Keratinocyte (primary cell): ENCODE data around the gene ZSWIM3. TPM values are rescaled to one million over a fixed set of nuclear protein-coding genes. Genes with fewer than 3 reads are reported as not detected.

Experiments
- DNase-seq: peaks from one replicate; pipeline ENCODE4 v3.0.0-alpha.2; 2011; ENCODE audit warnings: low read depth, missing footprints, low spot score
- FAIRE-seq: peaks from 2 replicates; lab custom pipeline; 2011; peaks lifted over from hg19 to GRCh38; lab: Jason Lieb, UNC
- H2AFZ ChIP-seq: 2 replicates; pipeline ENCODE4 v1.6.0; 2012; ENCODE audit warnings: low read length, control low read depth, inconsistent platforms; ENCODE audit not compliant: control insufficient read depth
- H3K27ac ChIP-seq: 2 replicates; pipeline ENCODE4 v1.5.1; 2011; ENCODE audit warnings: low read length; ENCODE audit not compliant: control insufficient read depth, insufficient read depth
- H3K27me3 ChIP-seq: 3 replicates; pipeline ENCODE4 v1.6.0; 2011; ENCODE audit warnings: low read length; ENCODE audit not compliant: control insufficient read depth, insufficient read depth; ENCODE audit errors: extremely low read depth
- H3K36me3 ChIP-seq, 2 experiments: 2 replicates in 1 of 2; 3 replicates in 1 of 2; pipeline ENCODE4 v1.5.1; 2011; ENCODE audit warnings: low read length in 2 of 2, mild to moderate bottlenecking in 1 of 2; ENCODE audit not compliant: control insufficient read depth in 2 of 2, insufficient read depth in 2 of 2; ENCODE audit errors: extremely low read depth in 1 of 2
- H3K4me1 ChIP-seq: 3 replicates; pipeline ENCODE4 v1.5.1; 2011; ENCODE audit warnings: low read length; ENCODE audit not compliant: control insufficient read depth, insufficient read depth; ENCODE audit errors: extremely low read depth
- H3K4me2 ChIP-seq: 3 replicates; pipeline ENCODE4 v1.6.0; 2011; ENCODE audit warnings: low read depth, low read length; ENCODE audit not compliant: control insufficient read depth, insufficient read depth; ENCODE audit errors: extremely low read depth
- H3K4me3 ChIP-seq, 3 experiments: fragments of 200-600 bp in 1 of 3; sonication (generic) in 1 of 3; 2 replicates in 2 of 3; 3 replicates in 1 of 3; pipeline ENCODE4 v1.5.1; 2011 to 2016; ENCODE audit warnings: low read length in 3 of 3, mild to moderate bottlenecking in 3 of 3, control low read depth in 2 of 3, inconsistent platforms in 1 of 3, low read depth in 1 of 3, mixed read lengths in 1 of 3, mixed run types in 1 of 3, moderate library complexity in 1 of 3; ENCODE audit not compliant: control insufficient read depth in 2 of 3, insufficient read depth in 2 of 3; ENCODE audit errors: extremely low read depth in 1 of 3
- H3K79me2 ChIP-seq: 2 replicates; pipeline ENCODE4 v1.6.0; 2012; ENCODE audit warnings: low read length; ENCODE audit not compliant: control insufficient read depth, insufficient read depth
- H3K9ac ChIP-seq: 3 replicates; pipeline ENCODE4 v1.6.0; 2011; ENCODE audit warnings: low read length; ENCODE audit not compliant: control insufficient read depth, insufficient read depth; ENCODE audit errors: extremely low read depth
- H3K9me1 ChIP-seq: 3 replicates; pipeline ENCODE4 v1.6.0; 2011; ENCODE audit warnings: low read length; ENCODE audit not compliant: control insufficient read depth, insufficient read depth; ENCODE audit errors: extremely low read depth
- H3K9me3 ChIP-seq: 2 replicates; pipeline ENCODE4 v1.5.1; 2012; ENCODE audit warnings: low read depth, low read length; ENCODE audit not compliant: control insufficient read depth
- H4K20me1 ChIP-seq: 3 replicates; pipeline ENCODE4 v1.6.0; 2011; ENCODE audit warnings: low read length; ENCODE audit not compliant: control insufficient read depth, insufficient read depth; ENCODE audit errors: extremely low read depth
- EZH2 ChIP-seq: IDR thresholded peaks from one replicate; pipeline ENCODE4 v1.6.1; 2012; ENCODE audit warnings: inconsistent platforms, mild to moderate bottlenecking, low read length, moderate library complexity
- dilution Hi-C: fragments of 300-500 bp; cut with MboI; formaldehyde crosslinking; loops from one replicate; pipeline ENCODE4 v1.7.0; 2020; ENCODE audit warnings: low sequenced_read_pairs; ENCODE audit not compliant: extremely low pct_ligation_motif_present
- polyA plus RNA-seq, 5 experiments: library from polyadenylated mRNA; depleted of rRNA in 3 of 5; stranded (reverse) in 3 of 5; stranded (forward) in 1 of 5; unstranded in 1 of 5; fragments of >200 nt; gene quantifications; 1 replicate in 1 of 5; 2 replicates in 3 of 5; 3 replicates in 1 of 5; pipeline versions ENCODE4 v1.2.1 to v1.2.3, GENCODE V29; 2011 to 2012; ENCODE audit warnings: missing spikeins in 2 of 5, low read depth in 1 of 5, low replicate concordance in 1 of 5
- TF ChIP-seq, protein P1 (sequence below), 3 experiments: IDR thresholded peaks in 1 of 3; conservative IDR thresholded peaks in 1 of 3; optimal IDR thresholded peaks in 1 of 3; 2 replicates in 2 of 3; 3 replicates in 1 of 3; pipeline versions ENCODE3 to v1.5.1; 2011; ENCODE audit warnings: low read length in 3 of 3, mild to moderate bottlenecking in 3 of 3, moderate library complexity in 2 of 3, control low read depth in 1 of 3, inconsistent platforms in 1 of 3; ENCODE audit not compliant: insufficient read depth in 2 of 3; ENCODE audit errors: extremely low read depth in 1 of 3

ZSWIM3 gene
- polyA plus RNA-seq, 1 donor (not counting 4 experiments of a cell fraction or from before 2014, with no cell fraction given), result 2.0 TPM

DNA sequence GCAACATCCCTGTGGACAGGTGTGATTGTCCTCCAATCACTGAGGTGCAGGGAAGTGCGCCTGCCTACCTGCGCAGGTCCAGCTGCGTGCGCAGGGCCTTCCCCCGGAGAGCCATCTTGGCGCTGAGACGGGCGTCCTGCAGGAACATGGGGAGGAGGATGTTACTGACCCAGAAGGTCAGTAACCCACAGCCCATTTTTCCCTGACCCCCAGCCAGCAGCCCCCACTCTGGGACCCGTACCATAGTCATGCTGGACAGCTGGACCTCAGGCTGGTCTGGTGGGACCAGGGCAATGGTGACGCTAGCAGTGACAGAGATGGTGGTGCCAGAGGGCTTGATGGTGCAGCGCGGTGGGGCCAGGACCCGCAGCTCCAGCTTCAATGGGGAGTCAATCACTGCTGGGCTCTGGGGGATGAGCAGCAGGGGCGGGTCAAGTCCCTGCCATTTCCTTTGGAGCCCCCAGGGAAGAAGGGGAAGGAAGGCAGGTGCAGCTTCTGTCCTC is 44.8 kb downstream of the ZSWIM3 start:
- Histone ChIP-seq H3K9ac (no peak overlapping the region), H2AFZ (no peak overlapping the region), H3K27me3 (no peaks in the 10 kb centered on the region), H3K27ac (no peak overlapping the region), H3K9me1 (peaks cover 7% of the 10 kb centered on the region), H3K79me2 (no peaks in the 10 kb centered on the region), H3K4me1 (peaks cover 13% of the 10 kb centered on the region), H3K4me2 (no peak overlapping the region), H3K9me3 (no peaks in the 10 kb centered on the region), H4K20me1 (no peaks in the 10 kb centered on the region), H3K4me3 (no peak overlapping the region), H3K36me3 (peaks cover 9 to 27% of the 10 kb centered on the region in 2 experiments)
- DNase-seq, result no peak
- FAIRE-seq, result no peak
- TF ChIP-seq, protein P1, sequence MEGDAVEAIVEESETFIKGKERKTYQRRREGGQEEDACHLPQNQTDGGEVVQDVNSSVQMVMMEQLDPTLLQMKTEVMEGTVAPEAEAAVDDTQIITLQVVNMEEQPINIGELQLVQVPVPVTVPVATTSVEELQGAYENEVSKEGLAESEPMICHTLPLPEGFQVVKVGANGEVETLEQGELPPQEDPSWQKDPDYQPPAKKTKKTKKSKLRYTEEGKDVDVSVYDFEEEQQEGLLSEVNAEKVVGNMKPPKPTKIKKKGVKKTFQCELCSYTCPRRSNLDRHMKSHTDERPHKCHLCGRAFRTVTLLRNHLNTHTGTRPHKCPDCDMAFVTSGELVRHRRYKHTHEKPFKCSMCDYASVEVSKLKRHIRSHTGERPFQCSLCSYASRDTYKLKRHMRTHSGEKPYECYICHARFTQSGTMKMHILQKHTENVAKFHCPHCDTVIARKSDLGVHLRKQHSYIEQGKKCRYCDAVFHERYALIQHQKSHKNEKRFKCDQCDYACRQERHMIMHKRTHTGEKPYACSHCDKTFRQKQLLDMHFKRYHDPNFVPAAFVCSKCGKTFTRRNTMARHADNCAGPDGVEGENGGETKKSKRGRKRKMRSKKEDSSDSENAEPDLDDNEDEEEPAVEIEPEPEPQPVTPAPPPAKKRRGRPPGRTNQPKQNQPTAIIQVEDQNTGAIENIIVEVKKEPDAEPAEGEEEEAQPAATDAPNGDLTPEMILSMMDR (optimal IDR thresholded peaks at IDR 0.05 in 1 of 3, IDR thresholded peaks at IDR 0.05 in 1 of 3, conservative IDR thresholded peaks at IDR 0.05 in 1 of 3; ENCODE audit: extremely low read depth in 1 of 3, insufficient read depth in 2 of 3, low read length in 3 of 3), result no peak
- TF ChIP-seq EZH2, result no peak
- dilution Hi-C loops, result no loop called here

DNA sequence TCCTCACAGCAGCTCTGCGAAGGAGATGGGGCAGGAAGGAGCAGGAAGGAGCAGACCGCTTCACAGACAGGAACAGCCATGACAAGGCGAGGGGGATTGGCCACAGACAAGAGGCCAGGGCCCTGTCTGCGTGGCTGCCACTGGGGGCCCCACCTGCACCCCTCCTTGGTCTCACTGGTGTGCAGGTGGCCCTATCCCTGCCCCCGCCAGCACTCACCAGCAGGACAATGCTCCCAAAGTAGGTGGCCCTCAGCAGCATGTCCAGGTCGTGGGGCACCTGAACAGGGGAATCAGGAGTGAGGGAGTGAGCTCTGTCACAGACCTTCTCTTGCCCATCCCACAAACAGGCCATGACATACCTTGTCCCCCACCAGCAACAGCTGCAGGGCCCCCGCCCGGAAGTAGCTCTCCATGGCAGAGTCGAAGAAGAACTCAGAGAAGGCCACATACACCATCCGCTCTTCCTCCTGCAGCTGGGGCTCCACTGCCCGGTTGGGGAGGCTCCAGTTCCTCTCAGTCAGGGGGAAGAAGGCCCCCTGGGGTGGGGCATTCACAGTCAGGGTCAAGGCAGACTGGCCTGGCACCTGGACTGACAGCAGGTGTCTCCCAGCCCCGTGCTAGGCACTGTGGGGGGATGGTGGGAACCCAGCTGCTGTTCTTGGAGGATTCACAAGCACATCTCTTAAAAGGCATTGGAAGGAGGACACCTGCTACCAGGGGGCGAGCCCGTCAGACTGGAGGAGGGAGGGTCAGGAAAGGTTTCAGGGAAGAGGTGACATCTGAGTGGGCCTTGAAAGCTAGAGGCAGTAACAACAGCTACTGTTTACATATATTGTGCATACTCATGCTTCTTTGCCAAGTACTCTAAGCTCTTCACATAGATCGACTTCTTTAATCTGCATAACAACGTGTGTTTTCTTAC is 47.4 kb downstream of the ZSWIM3 start:
- Histone ChIP-seq H3K4me1 (peaks cover 13% of the 10 kb centered on the region), H3K27me3 (no peaks in the 10 kb centered on the region), H3K9me1 (peaks cover 7% of the 10 kb centered on the region), H2AFZ (no peak overlapping the region), H3K36me3 (peaks cover 7 to 23% of the 10 kb centered on the region in 2 experiments), H4K20me1 (no peaks in the 10 kb centered on the region), H3K9ac (no peak overlapping the region), H3K4me2 (no peak overlapping the region), H3K79me2 (no peaks in the 10 kb centered on the region), H3K27ac (no peak overlapping the region), H3K4me3 (no peak overlapping the region), H3K9me3 (no peaks in the 10 kb centered on the region)
- FAIRE-seq (no peak), DNase-seq (no peak)
- dilution Hi-C loops, result no loop called here
- TF ChIP-seq, protein P1 (optimal IDR thresholded peaks at IDR 0.05 in 1 of 3, IDR thresholded peaks at IDR 0.05 in 1 of 3, conservative IDR thresholded peaks at IDR 0.05 in 1 of 3; ENCODE audit: extremely low read depth in 1 of 3, insufficient read depth in 2 of 3, low read length in 3 of 3), result no peak
- no peak for TF ChIP-seq EZH2
